HG03060 (cell line): Measurements from ENCODE around the gene EAF2.
"Not testable (repeated sequence)": the region's sequence is repeated elsewhere in the genome, so short reads cannot be mapped to it uniquely, and the experiment has no call there.

Experiments
- ATAC-seq: cut with Tn5 transposase; IDR thresholded peaks from one replicate; pipeline ENCODE4 v1.9.1; 2021; ENCODE audit warnings: low read depth, moderate number of reproducible peaks; ENCODE audit not compliant: unreplicated experiment

Gene EAF2

GRCh38 chr3:121857778-121858177 is 22.8 kb downstream of the EAF2 start:
- not testable (repeated sequence) for ATAC-seq

DNA sequence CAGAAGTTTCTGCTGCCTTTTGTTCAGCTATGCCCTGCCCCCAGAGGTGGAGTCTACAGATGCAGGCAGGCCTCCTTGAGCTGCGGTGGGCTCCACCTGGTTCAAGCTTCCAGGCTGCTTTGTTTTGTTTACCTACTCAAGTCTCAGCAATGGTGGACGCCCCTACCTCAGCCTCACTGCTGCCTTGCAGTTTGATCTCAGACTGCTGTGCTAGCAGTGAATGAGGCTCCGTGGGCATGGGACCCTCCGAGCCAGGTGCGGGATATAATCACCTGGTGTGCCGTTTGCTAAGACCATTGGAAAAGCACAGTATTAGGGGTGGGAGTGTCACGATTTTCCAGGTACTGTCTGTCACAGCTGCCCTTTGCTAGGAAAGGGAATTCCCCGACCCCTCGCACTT is 28.2 kb downstream of the EAF2 start:
- ATAC-seq = not testable (repeated sequence)

- no peak for ATAC-seq
These were observed 28.8 kb downstream of the EAF2 start for GRCh38 chr3:121863801-121864200.

DNA sequence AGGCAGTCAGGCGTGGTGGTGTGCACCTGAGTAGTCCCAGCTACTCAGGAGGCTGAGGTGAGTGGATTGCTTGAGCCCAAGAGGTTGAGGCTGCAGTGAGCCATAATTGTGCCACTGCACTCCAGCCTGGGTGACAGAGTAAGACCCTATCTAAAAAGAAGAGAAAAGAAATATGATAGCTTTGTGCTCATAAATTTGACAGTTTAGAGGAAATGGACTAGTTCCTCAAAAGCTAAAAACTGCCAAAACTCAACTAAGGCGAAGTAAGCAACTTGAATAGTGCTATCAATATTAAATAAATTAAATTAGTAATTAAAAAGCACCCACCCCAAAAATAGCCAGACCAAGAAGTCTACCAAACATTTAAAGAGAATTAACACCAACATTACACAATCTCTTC is 34.7 kb downstream of the EAF2 start:
- no peak for ATAC-seq

- no peak for ATAC-seq
These were observed 35.7 kb downstream of the EAF2 start for GRCh38 chr3:121870717-121871116.

DNA sequence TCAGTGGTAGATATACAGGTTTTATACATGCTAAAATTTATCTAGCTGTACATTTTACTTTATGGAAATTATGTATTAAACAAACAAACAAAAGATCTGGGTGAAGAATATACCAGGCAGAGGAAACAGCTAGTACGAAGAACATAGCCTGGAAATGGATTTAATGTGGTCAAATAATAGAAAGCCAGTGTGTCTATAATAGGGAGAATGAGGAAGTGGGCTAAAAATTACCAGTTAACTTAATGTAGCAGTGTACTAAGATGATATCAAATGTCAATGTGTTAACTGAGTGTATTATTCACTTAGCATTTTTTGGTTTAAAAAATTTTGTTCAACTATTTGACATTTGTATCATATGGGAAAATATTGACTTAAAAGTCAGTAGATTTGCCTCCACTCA is 36.4 kb downstream of the EAF2 start:
- ATAC-seq = no peak

DNA sequence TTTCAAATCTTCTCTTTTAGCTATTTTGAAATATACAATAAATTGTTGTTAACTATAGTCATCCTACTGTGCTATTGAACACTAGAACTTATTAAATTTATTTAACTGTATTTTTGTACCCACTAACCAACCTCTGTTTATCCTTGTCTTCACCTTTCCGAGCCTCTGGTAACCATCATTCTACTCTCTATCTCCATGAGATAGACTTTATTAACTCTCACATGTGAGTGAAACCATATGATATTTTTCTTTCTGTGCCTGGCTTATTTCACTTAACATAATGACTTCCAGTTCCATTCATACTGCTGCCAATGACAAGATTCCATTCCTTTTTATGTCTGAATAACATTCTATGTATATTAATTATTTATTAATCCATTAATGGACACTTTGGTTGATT is 43.4 kb downstream of the EAF2 start:
- no peak for ATAC-seq

DNA sequence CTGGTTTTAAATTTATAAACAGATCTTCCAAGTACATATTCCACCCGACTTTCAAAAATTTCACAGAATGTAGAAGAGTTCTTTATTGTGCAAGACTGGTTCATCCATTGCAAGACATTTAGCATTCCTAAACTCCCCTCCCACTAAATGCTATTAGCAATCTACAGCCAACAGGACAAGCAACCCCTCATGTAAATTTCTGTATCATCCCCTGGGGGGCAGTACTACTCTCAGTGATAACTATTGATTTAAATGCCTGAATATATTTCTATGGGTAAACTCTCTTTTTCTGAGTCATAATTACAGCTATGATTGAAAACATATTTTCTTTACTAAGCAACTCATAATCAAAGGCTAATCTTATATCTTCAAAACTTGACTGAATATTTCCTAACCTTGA is 48.5 kb downstream of the EAF2 start:
- ATAC-seq = no peak

GRCh38 chr3:121885386-121885785 is 50.4 kb downstream of the EAF2 start:
- ATAC-seq = no peak

DNA sequence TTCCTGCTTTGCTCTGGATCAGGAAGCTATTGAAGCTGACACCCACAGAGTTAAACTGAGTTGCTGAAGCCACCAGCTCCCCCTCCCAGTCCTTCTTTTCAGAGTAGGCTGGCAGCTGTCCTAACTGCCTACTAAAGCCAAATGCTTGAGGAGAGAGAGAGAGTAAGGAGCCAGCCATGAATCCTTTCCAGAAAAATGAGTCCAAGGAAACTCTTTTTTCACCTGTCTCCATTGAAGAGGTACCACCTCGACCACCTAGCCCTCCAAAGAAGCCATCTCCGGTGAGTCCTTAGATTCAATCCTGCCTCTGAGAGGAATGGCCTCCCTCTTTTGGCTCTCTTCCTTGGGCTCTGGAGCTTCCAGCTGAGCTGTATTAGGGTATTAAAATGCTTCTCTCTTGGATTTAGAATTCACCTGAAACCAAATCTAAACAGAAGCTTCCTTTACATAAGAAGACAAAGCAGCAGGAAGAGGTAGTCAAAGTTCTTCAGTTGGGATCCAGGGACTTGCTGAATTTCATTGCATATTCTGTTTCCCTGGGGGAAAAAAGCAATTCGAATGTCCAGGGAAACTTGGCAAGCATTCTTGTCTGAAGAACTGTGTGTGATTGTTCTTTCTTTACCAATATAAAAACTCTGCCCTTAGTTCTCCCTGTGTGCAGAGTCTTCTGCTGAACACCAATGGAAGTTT is 59.4 kb downstream of the EAF2 start, which contains the start of gene SLC15A2:
Gene SLC15A2 (plus strand): TSS at position 101 of the 690 bp plus-strand sequence. CDS start 76 bp downstream, at position 177.
- no peak for ATAC-seq

GRCh38 chr3:121895121-121895520 is 60.1 kb downstream of the EAF2 start:
- ATAC-seq = no peak

DNA sequence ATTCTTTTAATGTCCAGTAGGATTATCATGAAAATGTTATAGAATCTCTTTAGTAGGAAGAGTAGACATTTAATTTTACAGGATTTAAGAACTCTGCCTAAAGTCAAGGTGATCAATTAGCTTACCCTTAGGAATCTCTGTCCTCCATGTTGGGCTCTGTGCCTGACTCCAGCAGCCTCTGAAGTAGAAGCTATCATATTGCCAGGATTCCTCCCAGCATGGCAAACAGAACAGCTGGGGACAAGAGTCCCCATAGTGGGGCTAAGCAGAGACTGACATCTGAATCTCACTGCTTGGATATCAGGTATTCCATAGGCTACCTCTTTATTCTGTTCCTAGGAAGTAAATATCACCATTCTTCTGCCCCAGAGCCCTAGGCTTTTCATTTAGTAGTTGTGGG is 60.7 kb downstream of the EAF2 start:
- ATAC-seq = no peak

DNA sequence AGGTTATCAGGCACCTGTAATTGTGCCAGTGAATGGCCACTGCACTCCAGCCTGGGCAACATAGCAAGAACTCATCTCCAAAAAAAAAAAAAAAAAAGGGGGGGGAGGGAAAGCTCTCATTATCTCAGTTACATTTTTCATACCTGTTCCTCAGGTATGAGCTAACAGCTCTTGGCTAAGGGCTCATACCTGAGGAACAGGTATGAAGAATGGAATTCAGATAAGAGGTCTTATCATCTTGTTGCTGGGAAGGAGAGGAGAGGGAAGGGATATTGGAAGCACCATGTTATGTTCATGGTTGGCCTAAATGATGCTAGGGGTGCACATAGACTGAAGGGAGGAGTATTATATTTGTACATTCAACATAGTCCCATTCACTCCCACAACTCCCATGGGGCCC is 61.8 kb downstream of the EAF2 start:
- no peak for ATAC-seq

DNA sequence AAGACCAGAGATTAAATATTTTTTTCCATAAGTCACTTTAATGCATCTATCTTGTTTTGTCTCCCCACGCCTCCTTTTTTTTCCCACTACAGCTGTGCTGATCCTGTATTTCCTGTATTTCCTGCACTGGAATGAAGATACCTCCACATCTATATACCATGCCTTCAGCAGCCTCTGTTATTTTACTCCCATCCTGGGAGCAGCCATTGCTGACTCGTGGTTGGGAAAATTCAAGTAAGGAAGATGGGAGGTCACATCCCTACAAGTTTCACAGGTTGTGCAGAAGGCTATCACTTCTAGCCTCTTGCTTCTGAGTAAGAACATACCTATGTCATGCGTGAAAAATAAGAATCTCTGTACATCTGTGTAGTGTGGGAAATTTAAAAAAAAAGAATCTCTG is 62.3 kb downstream of the EAF2 start:
- ATAC-seq = no peak

GRCh38 chr3:121913305-121913990 is 78.4 kb downstream of the EAF2 start:
- no peak for ATAC-seq

DNA sequence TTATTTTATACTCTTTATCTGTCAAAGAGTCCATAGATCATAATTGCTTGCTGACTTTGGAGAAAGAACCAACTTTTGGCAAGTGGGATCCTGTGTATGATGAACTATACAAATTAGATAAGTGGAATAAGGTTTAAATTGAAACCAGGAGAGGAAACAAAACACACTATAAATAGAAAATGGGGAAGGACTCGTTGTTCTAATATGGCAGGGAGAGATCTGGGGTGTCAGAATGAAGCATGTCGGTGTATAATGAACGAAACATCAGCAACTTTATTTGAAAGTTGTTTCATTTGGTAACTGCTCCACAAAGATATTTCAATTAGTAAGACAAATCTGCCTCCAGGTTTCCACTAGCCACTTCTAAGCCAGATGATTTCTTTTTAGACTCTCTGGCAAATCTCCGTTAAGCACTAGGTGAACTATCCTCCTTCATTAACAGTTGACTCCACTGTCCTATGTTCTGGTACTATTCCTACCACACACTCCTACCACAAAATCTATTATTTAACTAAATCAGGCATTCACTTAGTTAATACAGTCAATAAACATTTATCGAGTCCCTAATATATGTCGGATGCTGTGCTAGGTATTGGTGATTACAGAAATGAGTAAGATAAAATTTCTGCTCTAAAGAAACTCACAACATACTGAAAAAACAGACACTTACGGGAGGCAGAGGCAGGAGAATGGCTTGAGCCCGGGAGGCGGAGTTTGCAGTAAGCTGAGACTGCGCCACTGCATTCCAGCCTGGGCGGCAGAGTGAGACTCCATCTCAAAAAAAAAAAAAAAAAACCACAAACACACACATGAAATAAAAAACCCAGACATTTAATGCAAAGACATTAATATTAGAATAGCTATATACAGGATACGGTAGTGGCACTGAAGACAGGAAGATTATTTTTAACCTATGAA is 79.3 kb downstream of the EAF2 start:
- ATAC-seq = no peak

DNA sequence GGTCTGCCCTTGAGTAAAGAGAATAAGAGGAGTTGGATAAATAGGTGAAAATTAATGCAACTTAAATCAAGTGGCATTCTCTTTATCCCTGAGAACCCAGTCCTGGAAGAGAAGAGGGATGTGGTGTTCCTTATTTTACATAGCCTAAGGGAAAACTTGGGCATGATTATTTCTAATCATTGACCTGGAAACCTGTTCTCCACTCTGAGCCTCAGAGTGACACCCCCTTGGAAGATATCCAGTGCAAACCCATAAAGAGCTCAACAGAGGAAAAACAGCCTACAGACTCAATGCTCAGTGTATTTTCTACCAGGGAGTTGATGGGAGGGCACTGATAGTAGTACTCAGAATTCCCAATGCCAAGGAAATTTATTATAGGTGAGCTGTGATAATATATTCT is 81.2 kb downstream of the EAF2 start:
- ATAC-seq = no peak

GRCh38 chr3:121918779-121919483 is 83.9 kb downstream of the EAF2 start:
- ATAC-seq = no peak

DNA sequence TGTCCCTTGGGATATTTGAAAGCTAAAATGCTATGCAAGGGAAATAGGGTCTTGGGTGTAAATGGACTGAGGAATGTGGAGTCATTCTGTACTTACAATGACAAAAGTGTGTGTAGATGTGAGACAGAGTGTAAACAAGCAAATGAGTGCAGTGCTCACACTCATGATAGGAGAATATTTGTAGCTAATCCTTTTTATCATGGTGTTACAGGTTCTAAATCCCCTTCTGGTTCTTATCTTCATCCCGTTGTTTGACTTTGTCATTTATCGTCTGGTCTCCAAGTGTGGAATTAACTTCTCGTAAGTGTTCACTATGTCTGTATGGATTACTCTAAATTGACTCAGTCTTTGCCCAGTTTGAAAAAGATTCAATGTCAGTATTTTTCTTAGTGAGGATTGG is 89.7 kb downstream of the EAF2 start:
- no peak for ATAC-seq

DNA sequence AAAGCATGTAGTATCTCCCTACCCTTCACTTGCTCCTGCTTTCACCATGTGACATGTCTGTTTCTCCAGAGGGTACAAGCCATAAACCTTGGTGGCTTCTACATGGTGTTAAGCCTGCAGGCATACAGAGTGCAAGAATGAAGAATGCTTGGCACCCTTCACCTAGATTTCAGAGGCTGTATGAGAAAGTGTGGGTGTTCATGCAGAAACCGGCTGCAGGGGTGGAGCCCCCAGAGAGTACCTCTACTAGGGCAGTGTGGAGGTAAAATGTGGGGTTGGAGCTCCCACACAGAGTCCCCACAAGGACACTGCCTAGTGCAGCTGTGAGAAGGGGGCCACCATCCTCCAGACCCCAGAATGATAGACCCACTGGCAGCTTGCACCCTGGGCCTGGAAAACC is 91.4 kb downstream of the EAF2 start:
- no peak for ATAC-seq
